HFFc6 (cell line): ENCODE data around the gene SP9. TPM values are rescaled to one million over a fixed set of nuclear protein-coding genes. Genes with fewer than 3 reads are reported as not detected.

ENCODE experiments used
- DNase-seq: peaks from one replicate; pipeline ENCODE4 v3.0.0-alpha.2; 2018
- H3K27ac Mint-ChIP-seq: 2 replicates; pipeline ENCODE4 v1.8.0; 2020; ENCODE audit warnings: mild to moderate bottlenecking, mixed read lengths
- H3K27me3 Mint-ChIP-seq: 2 replicates; pipeline ENCODE4 v1.8.0; 2021; ENCODE audit warnings: mild to moderate bottlenecking, moderate library complexity, mixed read lengths; ENCODE audit not compliant: insufficient read depth
- H3K36me3 Mint-ChIP-seq: 2 replicates; pipeline ENCODE4 v1.8.0; 2021; ENCODE audit warnings: low read depth, mixed read lengths
- H3K4me1 Mint-ChIP-seq: 2 replicates; pipeline ENCODE4 v1.8.0; 2020; ENCODE audit warnings: low read depth, mixed read lengths
- H3K4me3 Mint-ChIP-seq: 2 replicates; pipeline ENCODE4 v1.8.0; 2020; ENCODE audit warnings: mild to moderate bottlenecking, moderate library complexity, mixed read lengths
- H3K9me3 Mint-ChIP-seq: 2 replicates; pipeline ENCODE4 v1.8.0; 2020; ENCODE audit warnings: mild to moderate bottlenecking, mixed read lengths
- CTCF ChIP-seq: fragments of 200-600 bp; sonication (generic); IDR thresholded peaks from 2 replicates; pipeline ENCODE4 v1.5.0; 2021; ENCODE audit warnings: antibody characterized with exemption, mild to moderate bottlenecking
- total RNA-seq, 6 experiments: library from RNA; stranded (reverse); fragmentation: NEBNext Ultra II Directional; extraction: Animal tissue kit (Norgen Biotek cat#: 25700); gene quantifications; 2 replicates in 1 of 6; 3 replicates in 5 of 6; pipeline ENCODE4 v1.2.3, GENCODE V29; 2021

Gene SP9
- total RNA-seq, 6 experiments from 2014 or later, result not detected

- TF ChIP-seq CTCF, result no peak
- Mint-ChIP-seq H3K9me3 (peaks cover 12% of the 10 kb centered on the region), H3K27me3 (peaks cover 2% of the 10 kb centered on the region), H3K36me3 (peaks cover 59% of the 10 kb centered on the region), H3K4me3 (no peak overlapping the region), H3K4me1 (no peaks in the 10 kb centered on the region), H3K27ac (no peak overlapping the region)
- DNase-seq, result no peak
These were observed 30.8 kb downstream of the SP9 start for GRCh38 chr2:174365571-174365970.

GRCh38 chr2:174368691-174369090 lies 33.9 kb downstream of the SP9 start:
- no peak for DNase-seq
- TF ChIP-seq CTCF, result no peak
- H3K9me3 Mint-ChIP-seq, result peaks cover 12% of the 10 kb centered on the region
- H3K4me1 Mint-ChIP-seq, result no peaks in the 10 kb centered on the region
- H3K27me3 Mint-ChIP-seq, result peaks cover 2% of the 10 kb centered on the region
- H3K36me3 Mint-ChIP-seq, result peaks cover 48% of the 10 kb centered on the region
- no peak overlapping the region for H3K4me3 Mint-ChIP-seq
- H3K27ac Mint-ChIP-seq, result no peak overlapping the region

GRCh38 chr2:174376967-174377366 lies 42.2 kb downstream of the SP9 start:
- Mint-ChIP-seq H3K4me1 (no peaks in the 10 kb centered on the region), H3K4me3 (no peak overlapping the region), H3K27ac (no peak overlapping the region), H3K36me3 (peaks cover 18% of the 10 kb centered on the region; the same call in 1 of the 2 replicates), H3K9me3 (no peaks in the 10 kb centered on the region), H3K27me3 (no peaks in the 10 kb centered on the region; the same call in 1 of the 2 replicates)
- no peak for TF ChIP-seq CTCF
- DNase-seq, result peak; percentile 9

- Mint-ChIP-seq H3K4me1 (no peaks in the 10 kb centered on the region), H3K36me3 (peaks cover 18% of the 10 kb centered on the region), H3K4me3 (no peak overlapping the region), H3K27me3 (no peaks in the 10 kb centered on the region), H3K9me3 (no peaks in the 10 kb centered on the region), H3K27ac (no peak overlapping the region)
- DNase-seq, result no peak
- no peak for TF ChIP-seq CTCF
These were observed 49.0 kb downstream of the SP9 start for GRCh38 chr2:174383796-174384195.

GRCh38 chr2:174385201-174385600 lies 50.4 kb downstream of the SP9 start:
- H3K9me3 Mint-ChIP-seq, result no peaks in the 10 kb centered on the region
- TF ChIP-seq CTCF, result no peak
- no peaks in the 10 kb centered on the region for H3K4me1 Mint-ChIP-seq
- no peak overlapping the region for H3K4me3 Mint-ChIP-seq
- no peaks in the 10 kb centered on the region; the same call in 1 of the 2 replicates for H3K27me3 Mint-ChIP-seq
- no peak for DNase-seq
- H3K27ac Mint-ChIP-seq, result no peak overlapping the region
- H3K36me3 Mint-ChIP-seq, result peaks cover 16% of the 10 kb centered on the region

Other genes starting within 250 kb of the SP9 start
- gene OLA1, start 86.4 kb upstream of the SP9 start, total RNA-seq, result 100 to 1,000 TPM; 105 to 123 (median 106) TPM
- gene SCRN3, start 60.8 kb downstream of the SP9 start, total RNA-seq, result 10 to 100 TPM; 23.8 to 30.6 (median 27.1) TPM
- 1 to 10 TPM; 3.2 to 8.3 (median 4.4) TPM for gene GPR155, start 152.1 kb downstream of the SP9 start, total RNA-seq